ENCODE results near the gene DPEP1.
A peak's percentile ranks its signal among the peaks of the same experiment; 100 is the strongest.
"Not testable (repeated sequence)": the region's sequence is repeated elsewhere in the genome, so short reads cannot be mapped to it uniquely, and the experiment has no call there.

The DPEP1 gene

DNA sequence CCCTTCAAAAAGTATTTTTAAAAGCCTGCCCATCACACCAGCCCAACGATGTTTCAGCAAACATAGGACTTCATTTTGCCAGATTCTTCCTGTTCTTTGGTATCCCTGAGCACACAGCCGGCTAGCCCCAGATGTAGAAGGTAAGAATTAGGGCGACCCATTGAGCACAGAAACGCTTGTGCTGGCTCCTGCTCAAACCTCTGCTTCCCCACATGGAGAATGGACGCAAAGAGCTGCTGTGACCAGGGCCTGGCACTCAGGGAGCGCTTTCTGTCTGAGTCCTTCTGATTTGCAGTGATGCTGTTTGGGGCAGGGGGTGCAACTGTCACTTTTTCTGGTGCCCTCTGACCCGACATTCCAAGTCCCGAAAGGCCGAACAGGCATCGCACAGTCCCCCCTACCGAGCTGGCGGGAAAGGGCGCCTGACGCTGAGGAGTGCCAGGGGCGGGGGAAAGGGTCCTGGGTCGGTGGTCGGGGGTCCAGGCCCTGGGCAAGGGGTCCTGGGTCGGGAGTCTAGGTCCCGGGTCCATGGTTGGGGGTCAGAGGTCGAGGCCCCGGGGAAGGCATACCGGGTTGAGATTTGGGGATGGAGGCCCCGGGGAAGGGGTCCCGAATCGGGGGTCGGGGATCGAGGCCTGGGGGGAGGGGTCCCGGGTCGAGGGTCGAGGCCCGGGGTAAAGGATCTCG lies 43.1 kb downstream of the DPEP1 start:
- DNase-seq, result no peak

DNA sequence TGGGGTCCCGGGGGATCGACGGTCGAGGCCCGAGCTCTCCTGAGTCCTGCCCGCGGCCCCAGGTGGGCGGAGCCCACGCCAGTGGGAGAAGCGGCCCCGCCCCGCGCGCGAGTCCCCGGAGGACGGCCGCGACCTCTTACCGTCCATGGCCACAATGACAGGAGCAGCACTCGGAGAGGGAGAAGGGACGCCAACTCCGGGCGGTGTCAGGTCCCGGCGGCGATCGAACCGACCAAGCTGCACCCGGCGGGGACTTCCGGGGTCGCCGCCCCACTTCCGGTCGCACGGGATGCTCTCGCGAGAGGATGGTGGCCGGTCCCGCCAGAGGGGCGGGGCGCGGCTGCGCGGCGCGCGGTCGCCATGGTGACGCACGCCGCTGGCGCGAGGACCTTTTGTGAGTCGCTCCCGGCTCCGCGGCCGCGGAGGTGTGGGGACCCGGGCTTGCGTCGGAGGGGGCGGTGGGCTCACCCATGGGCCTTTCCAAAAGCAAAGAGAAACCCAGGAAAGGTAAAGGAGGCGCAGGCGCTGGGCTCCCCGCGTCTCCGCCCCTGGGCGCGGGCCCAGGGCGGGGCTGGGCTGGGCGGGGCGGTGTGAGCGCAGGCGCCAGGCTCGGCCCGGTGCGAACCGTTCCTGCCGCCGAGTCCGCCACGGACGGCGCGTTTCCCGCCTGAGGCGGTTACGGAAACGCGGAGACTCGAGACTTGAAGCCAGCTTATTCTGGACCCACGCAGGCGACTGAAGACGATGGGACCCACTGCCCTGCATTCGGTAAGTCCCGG lies 44.2 kb downstream of the DPEP1 start, which contains the start of the genes CHMP1A and SPATA33:
CHMP1A (minus strand) TSS at position 267 of the 779 bp plus-strand sequence; CDS start at position 147, 120 bp downstream.
SPATA33 (plus strand) TSS at position 395 of the 779 bp plus-strand sequence; CDS start at position 471, 76 bp downstream.
- DNase-seq, result peak; percentile 93

DNA sequence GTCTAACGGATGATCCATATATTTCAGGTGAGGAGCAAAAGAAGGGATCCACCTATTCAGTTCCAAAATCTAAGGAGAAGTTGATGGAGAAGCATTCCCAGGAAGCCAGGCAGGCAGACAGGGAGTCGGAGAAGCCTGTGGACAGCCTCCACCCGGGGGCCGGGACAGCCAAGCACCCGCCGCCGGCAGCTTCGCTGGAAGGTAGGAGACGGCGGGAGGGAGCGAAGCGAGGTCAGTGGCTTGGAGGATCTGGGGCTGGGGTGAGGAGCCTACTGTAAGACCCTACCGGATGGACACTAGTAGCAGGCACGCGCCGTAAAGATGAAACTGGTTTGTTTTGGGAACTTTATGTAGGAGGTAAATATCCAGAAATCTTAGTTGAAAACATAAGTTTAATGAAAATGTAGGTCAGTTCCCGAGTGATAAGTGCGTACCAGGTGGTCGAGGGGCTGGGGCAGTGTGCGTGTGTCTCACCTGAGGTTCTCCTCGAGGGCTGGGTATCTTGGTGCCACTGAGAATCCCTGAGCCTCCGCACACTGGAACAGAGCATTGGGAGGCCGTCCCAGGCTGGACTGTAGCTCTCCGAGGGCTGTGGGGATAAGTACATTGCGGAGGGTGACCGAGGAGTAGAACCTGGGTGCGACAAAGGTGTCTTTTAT lies 44.9 kb downstream of the DPEP1 start:
- no peak for DNase-seq

DNA sequence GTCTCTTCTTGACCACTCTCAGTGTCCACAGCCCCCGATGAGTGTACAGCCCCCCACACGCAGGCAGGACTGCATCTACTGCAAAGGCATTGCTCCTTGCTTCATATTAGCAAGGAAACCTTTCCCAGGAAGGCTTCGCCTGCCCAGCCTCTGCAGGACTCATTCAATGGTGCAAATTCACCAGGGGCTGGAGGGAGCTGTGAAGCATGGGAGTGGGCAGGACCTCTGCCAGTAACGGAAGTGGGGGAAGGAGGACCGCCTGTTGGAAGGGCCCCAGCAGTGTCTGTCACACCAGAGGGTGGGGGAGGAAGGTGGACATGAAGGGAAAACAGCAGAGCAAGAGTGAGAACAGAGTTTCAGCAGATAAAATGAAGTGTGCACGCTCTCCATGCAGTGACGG lies 46.7 kb downstream of the DPEP1 start:
- DNase-seq, result no peak

DNA sequence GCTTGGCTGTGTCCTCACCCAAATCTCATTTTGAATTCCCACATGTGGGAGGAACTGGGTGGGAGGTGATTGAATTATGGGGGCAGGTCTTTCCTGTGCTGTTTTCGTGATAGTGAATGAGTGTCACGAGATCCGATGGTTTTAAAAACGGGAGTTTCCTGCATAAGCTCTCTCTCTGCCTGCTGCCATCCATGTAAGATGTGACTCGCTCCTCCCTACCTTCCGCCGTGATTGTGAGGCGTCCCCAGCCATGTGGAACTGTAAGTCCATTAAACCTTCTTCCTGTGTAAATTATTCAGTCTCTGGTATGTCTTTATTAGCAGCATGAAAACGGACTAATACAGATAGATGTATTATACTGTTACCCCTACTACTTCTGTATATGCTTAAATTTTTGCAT lies 47.8 kb downstream of the DPEP1 start:
- DNase-seq, result no peak

DNA sequence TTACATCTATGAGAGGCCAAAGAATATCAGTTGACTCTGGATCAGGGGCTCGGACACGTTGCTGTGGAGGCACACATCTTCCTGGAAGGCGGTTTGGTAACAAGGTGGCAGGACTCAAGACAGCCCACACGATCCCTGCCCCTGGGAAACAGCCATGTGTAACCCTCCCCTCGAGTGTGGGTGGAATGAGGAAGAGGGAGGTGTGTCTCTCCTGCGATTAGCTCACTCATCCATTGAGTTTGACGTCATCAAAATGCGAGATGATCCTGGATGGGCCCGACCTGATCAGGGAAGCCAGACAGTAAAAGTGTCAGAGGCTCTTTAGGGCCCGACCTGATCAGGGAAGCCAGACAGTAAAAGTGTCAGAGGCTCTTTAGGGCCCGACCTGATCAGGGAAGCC lies 50.8 kb downstream of the DPEP1 start:
- DNase-seq, result not testable (repeated sequence)

DNA sequence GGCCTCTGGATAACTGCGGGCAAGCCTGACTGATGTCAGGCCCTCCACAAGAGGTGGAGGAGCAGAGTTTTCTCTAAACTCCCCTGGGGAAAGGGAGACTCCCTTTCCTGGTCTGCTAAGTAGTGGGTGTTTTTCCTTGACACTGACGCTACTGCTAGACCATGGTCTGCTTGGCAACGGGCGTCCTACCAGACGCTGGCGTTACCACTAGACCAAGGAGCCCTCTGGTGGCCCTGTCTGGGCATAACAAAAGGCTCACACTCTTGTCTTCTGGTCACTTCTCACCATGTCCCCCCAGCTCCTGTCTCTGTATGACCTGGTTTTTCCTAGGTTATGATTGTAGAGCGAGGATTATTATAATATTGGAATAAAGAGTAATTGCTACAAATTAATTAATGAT lies 53.6 kb downstream of the DPEP1 start:
- not testable (repeated sequence) for DNase-seq

DNA sequence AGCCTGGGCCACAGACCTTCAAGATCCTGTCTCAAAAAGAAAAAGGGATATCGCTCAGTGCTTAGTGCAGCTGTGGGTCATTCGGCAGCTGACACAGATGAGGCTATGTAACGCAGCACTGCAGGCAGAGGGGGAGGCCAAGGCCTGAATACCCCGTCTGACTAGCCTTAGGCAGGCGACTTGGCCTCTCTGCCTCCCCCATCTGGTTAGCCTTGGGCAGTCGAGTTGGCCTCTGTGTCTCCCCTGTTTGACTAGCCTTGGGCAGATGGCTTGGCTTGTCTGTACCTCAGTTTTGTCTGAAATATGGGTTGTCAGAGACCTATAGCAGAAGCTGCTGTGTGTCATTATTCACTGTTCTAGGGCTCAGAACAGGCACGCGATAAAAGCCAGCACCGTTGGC lies 54.2 kb downstream of the DPEP1 start:
- no peak for DNase-seq

DNA sequence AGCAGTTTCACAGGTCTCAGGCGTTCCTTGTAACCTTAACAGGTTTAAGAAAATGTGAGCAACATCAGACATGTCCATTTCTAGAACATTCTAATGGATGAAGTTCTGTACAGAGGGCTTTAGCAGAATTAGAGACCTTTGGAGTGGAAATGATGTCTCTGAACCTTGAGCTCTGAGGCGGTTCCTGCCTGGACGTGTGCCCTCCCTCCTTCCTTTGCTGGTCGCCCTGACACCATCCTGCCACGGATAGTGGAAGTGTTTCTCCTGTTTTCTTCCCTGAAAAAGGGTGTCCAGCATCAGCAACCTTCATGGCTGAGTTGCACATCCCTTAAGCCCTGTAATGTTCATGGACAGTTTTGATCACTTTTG lies 55.3 kb downstream of the DPEP1 start:
- DNase-seq, result no peak

DNA sequence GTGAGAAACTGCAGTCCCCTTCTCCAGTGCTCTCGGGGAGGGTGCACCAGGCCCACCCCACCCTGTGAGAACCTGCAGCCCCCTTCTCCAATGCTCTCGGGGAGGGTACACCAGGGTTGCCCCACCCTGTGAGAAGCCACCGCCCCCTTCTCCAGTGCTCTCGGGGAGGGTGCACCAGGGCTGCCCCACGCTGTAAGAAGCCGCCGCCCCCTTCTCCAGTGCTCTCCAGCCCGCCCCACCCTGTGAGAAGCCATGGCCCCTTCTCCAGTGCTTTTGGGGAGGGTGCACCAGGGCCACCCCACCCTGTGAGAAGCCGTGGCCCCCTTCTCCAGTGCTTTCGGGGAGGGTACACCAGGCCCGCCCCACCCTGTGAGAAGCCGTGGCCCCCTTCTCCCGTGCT lies 56.3 kb downstream of the DPEP1 start:
- no peak for DNase-seq

DNA sequence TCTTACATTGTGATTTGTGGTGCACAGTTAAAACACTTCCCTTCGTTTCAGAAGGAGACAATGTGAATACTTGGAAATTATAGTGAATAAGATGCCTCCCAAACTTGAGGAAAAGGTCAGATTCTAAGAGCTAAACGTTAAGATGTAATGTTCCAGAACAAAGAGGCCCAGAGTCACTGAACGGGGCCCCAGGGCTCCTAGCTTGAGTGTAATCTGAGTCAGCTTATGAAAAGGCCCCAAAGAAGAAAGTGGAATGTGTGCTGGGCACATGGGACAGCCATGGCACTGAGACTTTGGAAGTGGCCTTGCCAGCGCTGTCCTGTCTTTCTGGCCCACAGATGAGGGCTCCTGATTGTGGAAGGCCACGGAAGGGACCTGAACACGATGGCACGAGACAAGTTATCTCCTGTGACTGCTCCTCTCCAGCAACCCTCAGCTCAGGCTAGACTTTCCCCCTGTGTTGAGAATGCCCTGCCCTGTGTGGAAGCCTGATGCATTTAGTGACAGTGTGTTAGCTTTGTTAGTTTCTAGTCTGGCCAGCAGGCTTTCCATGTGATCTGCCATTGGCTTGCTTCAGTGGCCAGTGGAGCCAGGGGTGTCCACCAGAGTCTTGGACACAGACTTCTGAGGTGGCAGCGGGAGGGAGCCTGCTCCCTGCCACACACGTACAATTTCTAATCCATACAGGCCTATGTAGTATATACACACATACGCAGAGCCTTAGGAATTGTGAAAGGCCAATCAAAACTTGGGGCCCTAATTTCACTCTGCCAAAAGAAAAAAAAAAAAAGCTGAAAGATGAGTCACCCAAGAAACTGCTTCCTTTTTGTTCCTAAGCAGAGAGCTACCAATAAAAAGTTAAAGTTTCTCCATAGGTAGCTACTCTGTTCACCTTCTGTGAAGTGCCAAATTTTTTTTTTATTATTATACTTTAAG lies 57.3 kb downstream of the DPEP1 start:
- DNase-seq, result no peak

DNA sequence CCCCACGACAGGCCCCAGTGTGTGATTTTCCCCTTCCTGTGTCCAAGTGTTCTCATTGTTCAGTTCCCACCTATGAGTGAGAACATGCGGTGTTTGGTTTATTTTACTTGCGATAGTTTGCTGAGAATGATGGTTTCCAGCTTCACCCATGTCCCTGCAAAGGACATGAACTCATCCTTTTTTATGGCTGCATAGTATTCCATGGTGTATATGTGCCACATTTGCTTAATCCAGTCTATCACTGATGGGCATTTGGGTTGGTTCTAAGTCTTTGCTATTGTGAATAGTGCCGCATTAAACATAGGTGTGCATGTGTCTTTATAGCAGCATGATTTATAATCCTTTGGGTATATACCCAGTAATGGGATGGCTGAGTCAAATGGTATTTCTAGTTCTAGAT lies 58.1 kb downstream of the DPEP1 start:
- not testable (repeated sequence) for DNase-seq

DNA sequence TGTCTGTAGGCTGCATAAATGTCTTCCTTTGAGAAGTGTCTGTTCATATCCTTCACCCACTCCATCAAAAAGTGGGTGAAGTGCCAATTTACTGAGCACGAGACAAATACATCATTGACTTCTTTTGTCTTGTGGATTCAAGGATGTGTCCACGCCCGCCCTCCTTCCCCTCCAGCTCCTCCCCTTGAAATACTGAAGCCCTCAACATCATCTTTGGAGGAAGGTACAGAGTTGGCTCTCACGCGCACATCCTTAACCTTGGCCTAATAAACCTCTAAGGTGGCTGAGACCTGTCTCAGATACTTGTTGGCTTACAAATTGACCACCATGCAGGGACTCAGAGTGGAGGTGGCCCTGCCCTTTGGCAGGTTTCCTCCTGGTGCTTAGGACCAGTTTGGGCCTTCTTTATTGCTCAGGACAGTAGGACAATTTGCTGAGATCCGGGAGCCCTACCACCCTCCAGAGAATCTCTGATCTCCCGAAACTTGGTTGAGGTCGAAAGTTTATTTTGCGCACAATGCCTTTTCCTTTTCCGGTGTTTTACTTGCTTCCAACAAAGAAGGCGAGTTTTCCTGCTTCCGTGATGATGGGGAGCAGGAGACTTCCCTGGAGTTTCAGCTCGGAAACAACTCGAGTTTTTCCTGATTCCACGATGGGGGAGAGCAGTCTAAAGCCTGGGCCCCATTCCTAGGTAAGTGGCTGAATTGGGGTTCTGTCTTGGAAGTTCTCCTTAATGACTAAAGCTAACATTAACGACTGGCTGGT lies 58.9 kb downstream of the DPEP1 start:
- no peak for DNase-seq

DNA sequence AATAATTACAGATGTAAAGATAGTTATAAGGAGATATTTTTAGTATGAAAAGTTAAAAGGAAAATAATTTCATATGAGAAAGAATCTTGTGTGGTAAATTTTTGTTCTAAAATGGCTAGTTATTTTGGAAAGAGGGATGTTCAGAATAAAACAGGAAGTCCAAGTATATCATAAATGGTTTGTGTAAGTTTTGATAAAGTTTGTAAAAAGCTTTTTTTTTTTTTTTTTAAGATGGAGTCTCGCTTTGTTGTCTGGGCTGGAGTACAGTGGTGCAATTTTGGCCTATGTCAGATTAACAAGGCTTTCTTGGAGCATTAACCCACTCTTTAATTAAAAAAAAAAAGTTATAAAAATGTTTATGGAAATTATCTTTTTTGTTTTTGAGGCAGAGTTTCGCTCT lies 64.8 kb downstream of the DPEP1 start:
- DNase-seq, result no peak

DNA sequence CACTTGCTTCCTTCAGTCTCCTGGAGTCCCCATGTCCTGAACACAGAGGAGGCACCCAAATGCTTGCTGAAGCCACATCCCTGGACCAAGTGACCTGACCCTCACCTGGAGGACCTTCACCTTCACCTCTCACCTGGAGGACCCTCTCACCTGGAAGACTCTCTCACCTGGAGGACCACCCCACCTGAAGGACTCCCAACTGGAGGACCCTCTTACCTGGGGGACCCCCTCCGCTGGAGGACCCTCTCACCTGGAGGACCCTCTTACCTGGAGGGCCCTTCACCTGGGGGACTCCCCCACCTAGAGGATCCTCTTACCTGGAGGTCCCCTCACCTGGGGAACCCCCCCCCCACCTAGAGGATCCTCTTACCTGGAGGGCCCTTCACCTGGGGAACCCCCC lies 72.5 kb downstream of the DPEP1 start:
- no peak for DNase-seq

DNA sequence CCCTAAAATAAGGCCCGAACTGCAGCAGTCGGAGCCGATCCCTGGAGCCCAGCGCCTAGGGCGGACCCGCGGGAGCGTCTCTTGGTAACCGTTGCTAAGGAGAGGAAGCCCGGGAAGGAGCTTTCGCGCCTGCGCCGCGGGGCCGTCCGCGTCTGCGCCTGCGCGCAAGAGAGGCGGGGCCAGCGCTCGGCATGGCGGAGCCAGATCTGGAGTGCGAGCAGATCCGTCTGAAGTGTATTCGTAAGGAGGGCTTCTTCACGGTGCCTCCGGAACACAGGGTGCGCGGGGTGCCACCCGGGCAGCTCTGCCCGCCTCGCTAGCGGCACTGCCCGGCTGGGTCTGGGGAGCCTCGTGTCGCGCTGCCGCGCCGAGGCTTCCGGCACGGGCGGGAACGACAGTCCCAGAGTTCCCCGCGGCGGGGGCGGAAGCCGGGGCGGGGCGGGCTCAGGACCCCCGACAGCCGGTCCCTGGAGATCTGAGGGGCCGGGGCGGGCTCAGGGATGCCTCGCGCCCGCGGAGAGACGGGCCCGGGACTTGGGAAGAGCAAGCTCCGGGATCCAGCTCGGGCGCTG lies 73.2 kb downstream of the DPEP1 start, which contains the start of gene CDK10:
CDK10 (plus strand) TSS at position 170 of the 572 bp plus-strand sequence; CDS start at position 192, 22 bp downstream.
- peak; percentile 89 for DNase-seq

DNA sequence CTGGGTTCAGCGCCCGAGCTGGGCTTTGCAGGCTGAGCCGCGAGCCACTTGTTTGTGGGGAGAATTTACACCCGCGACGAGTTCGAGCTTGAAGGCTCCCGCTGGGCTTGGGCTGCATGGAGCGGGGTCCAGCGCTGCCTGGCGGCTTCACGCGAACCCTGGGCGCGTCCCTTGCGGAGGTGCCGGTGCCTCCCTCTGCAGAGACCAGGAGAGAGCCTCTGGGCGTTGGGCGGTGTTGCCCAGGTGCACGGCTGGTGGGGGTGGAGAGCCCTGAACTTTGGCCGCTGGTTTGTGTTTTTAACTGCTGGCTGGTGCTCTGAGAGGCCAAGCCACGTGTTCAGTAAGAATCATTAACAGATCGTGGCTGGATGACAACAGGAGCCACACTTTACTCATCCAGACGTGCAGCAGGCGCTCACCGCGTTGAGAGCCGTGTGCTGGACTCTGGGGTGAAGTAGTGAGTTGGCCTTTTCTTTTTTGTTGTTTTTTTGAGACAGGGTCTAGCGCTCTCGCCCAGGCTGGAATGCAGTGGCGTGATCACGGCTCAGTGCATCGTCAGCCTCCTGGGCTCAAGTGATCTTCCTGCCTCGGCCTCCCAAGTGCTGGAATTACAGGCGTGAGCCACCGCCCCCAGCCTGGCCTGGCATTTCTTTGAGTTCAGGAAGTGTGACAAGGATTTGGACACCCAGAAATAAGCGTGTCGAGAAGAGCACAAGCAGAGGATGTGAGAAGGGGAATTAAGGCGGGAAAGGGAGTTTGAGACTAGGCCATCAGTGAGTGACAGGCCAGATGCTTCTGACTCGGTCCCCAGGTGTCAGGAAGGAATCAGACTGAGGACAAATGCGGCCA lies 73.9 kb downstream of the DPEP1 start:
- DNase-seq, result no peak
